Mesendoderm (in vitro differentiated cells): Measurements from ENCODE around the gene GLYR1.

Experiments
- DNase-seq: peaks from one replicate; pipeline ENCODE4 v3.0.0; 2013
- H2AK5ac ChIP-seq: 2 replicates; pipeline ENCODE4 v1.6.1; 2013; ENCODE audit warnings: low read length, inconsistent platforms
- H2BK120ac ChIP-seq: 2 replicates; pipeline ENCODE4 v1.6.1; 2013; ENCODE audit warnings: low read depth, mild to moderate bottlenecking, low read length, moderate library complexity, mixed read lengths
- H2BK15ac ChIP-seq: replicated peaks from 2 replicates; pipeline ENCODE4 v1.6.1; 2013; ENCODE audit warnings: low read depth, mild to moderate bottlenecking, moderate library complexity
- H2BK5ac ChIP-seq: 2 replicates; pipeline ENCODE4 v1.6.1; 2013; ENCODE audit warnings: low read length, inconsistent platforms
- H3K18ac ChIP-seq: 2 replicates; pipeline ENCODE4 v1.6.1; 2013; ENCODE audit warnings: mild to moderate bottlenecking, low read length, mixed read lengths
- H3K23ac ChIP-seq: one replicate; pipeline ENCODE4 v1.6.1; 2013; ENCODE audit warnings: low read length
- H3K27ac ChIP-seq: 2 replicates; pipeline ENCODE4 v1.5.1; 2013; ENCODE audit warnings: low read depth, mild to moderate bottlenecking, inconsistent platforms, low read length, moderate library complexity
- H3K27me3 ChIP-seq: 2 replicates; pipeline ENCODE4 v1.6.1; 2013; ENCODE audit warnings: low read length, control low read depth, mild to moderate bottlenecking, inconsistent platforms; ENCODE audit not compliant: insufficient read depth, poor library complexity
- H3K36me3 ChIP-seq: 2 replicates; pipeline ENCODE4 v1.6.1; 2013; ENCODE audit warnings: low read length, inconsistent platforms; ENCODE audit not compliant: control insufficient read depth, insufficient read depth
- H3K4ac ChIP-seq: one replicate; pipeline ENCODE4 v1.6.1; 2013; ENCODE audit warnings: low read depth, mild to moderate bottlenecking, low read length, moderate library complexity
- H3K4me1 ChIP-seq: 2 replicates; pipeline ENCODE4 v1.6.1; 2013; ENCODE audit warnings: low read depth, low read length, inconsistent platforms; ENCODE audit not compliant: control insufficient read depth
- H3K4me2 ChIP-seq: 2 replicates; pipeline ENCODE4 v1.6.1; 2013; ENCODE audit warnings: low read length
- H3K4me3 ChIP-seq: 2 replicates; pipeline ENCODE4 v1.5.1; 2013; ENCODE audit warnings: mild to moderate bottlenecking, low read length
- H3K56ac ChIP-seq: one replicate; pipeline ENCODE4 v1.6.1; 2013; ENCODE audit warnings: low read length
- H3K79me1 ChIP-seq: 2 replicates; pipeline ENCODE4 v1.6.1; 2013; ENCODE audit warnings: low read length, inconsistent platforms
- H3K79me2 ChIP-seq: 2 replicates; pipeline ENCODE4 v1.6.1; 2013; ENCODE audit warnings: mild to moderate bottlenecking, low read length; ENCODE audit not compliant: control insufficient read depth, insufficient read depth
- H3K9ac ChIP-seq: 2 replicates; pipeline ENCODE4 v1.6.1; 2013; ENCODE audit warnings: low read length, inconsistent platforms
- H4K5ac ChIP-seq: one replicate; pipeline ENCODE4 v1.6.1; 2013; ENCODE audit warnings: low read length
- H4K8ac ChIP-seq: one replicate; pipeline ENCODE4 v1.6.1; 2013; ENCODE audit warnings: low read depth, mild to moderate bottlenecking, control low read depth, low read length, moderate library complexity
- WGBS: extraction: QIAGEN DNeasy Blood & Tissue Kit; methylation state at CpG from one replicate; pipeline ENCODE4 v1.1.7; 2013; ENCODE audit warnings: low lambda C conversion rate, missing lambda C conversion rate; ENCODE audit not compliant: insufficient coverage; ENCODE audit errors: extremely low coverage; 5-methylcytosine and 5-hydroxymethylcytosine counted together

GLYR1 gene

GRCh38 chr16:4888428-4889135 is 41.5 kb upstream of the GLYR1 start:
- DNase-seq = no peak
- Histone ChIP-seq H2BK5ac (no peak overlapping the region), H3K4ac (no peak overlapping the region), H4K8ac (no peak overlapping the region), H2BK15ac (no peak overlapping the region), H3K79me1 (no peaks in the 10 kb centered on the region), H3K27ac (no peak overlapping the region), H3K56ac (no peak overlapping the region), H4K5ac (no peak overlapping the region), H3K79me2 (no peaks in the 10 kb centered on the region), H3K18ac (no peak overlapping the region), H3K4me1 (no peaks in the 10 kb centered on the region), H3K4me3 (no peak overlapping the region), H3K27me3 (no peaks in the 10 kb centered on the region), H3K9ac (no peak overlapping the region), H2BK120ac (no peak overlapping the region), H2AK5ac (no peak overlapping the region), H3K36me3 (peaks cover 3% of the 10 kb centered on the region), H3K4me2 (no peak overlapping the region), H3K23ac (no peak overlapping the region)
- WGBS = no CpG with 5 or more reads among the region's 9 CpGs

- no peak overlapping the region for H3K23ac ChIP-seq
- H2BK15ac ChIP-seq = no peak overlapping the region
- H3K18ac ChIP-seq = no peak overlapping the region
- no peak overlapping the region for H4K5ac ChIP-seq
- H3K4me2 ChIP-seq = no peak overlapping the region
- H2BK120ac ChIP-seq = no peak overlapping the region
- WGBS = no CpG with 5 or more reads among the region's 5 CpGs
- H3K27me3 ChIP-seq = no peaks in the 10 kb centered on the region
- H3K79me1 ChIP-seq = no peaks in the 10 kb centered on the region
- H3K79me2 ChIP-seq = no peaks in the 10 kb centered on the region
- H3K4ac ChIP-seq = no peak overlapping the region
- no peak overlapping the region for H3K4me3 ChIP-seq
- H4K8ac ChIP-seq = no peak overlapping the region
- no peak overlapping the region for H3K56ac ChIP-seq
- H2BK5ac ChIP-seq = no peak overlapping the region
- H2AK5ac ChIP-seq = no peak overlapping the region
- H3K4me1 ChIP-seq = no peaks in the 10 kb centered on the region
- H3K9ac ChIP-seq = no peak overlapping the region
- no peak overlapping the region for H3K27ac ChIP-seq
- peaks cover 17% of the 10 kb centered on the region for H3K36me3 ChIP-seq
- no peak for DNase-seq
Observed at GRCh38 chr16:4886151-4886550, 39.1 kb upstream of the GLYR1 start.

GRCh38 chr16:4884972-4885874 is 38.1 kb upstream of the GLYR1 start:
- Histone ChIP-seq H3K79me2 (no peaks in the 10 kb centered on the region), H3K27me3 (no peaks in the 10 kb centered on the region), H3K27ac (no peak overlapping the region), H4K5ac (no peak overlapping the region), H2BK15ac (no peak overlapping the region), H3K36me3 (peaks cover 21% of the 10 kb centered on the region), H3K4me2 (no peak overlapping the region), H4K8ac (no peak overlapping the region), H3K56ac (no peak overlapping the region), H3K4me3 (no peak overlapping the region), H3K23ac (no peak overlapping the region), H3K18ac (no peak overlapping the region), H3K9ac (no peak overlapping the region), H3K79me1 (no peaks in the 10 kb centered on the region), H2BK5ac (no peak overlapping the region), H3K4me1 (no peaks in the 10 kb centered on the region), H2BK120ac (no peak overlapping the region), H3K4ac (no peak overlapping the region), H2AK5ac (no peak overlapping the region)
- DNase-seq = no peak
- no CpG with 5 or more reads among the region's 45 CpGs for WGBS

- Histone ChIP-seq H2BK120ac (no peak overlapping the region), H3K23ac (no peak overlapping the region), H3K4ac (no peak overlapping the region), H2BK5ac (no peak overlapping the region), H3K79me1 (no peaks in the 10 kb centered on the region), H3K27ac (no peak overlapping the region), H3K27me3 (no peaks in the 10 kb centered on the region), H3K79me2 (no peaks in the 10 kb centered on the region), H4K5ac (no peak overlapping the region), H3K18ac (no peak overlapping the region), H4K8ac (no peak overlapping the region), H3K36me3 (peaks cover 24% of the 10 kb centered on the region), H3K56ac (no peak overlapping the region), H3K9ac (no peak overlapping the region), H3K4me3 (no peak overlapping the region), H2AK5ac (no peak overlapping the region), H2BK15ac (no peak overlapping the region), H3K4me2 (no peak overlapping the region), H3K4me1 (no peaks in the 10 kb centered on the region)
- DNase-seq = no peak
- no CpG with 5 or more reads among the region's 34 CpGs for WGBS
Observed at GRCh38 chr16:4884209-4884608, 37.1 kb upstream of the GLYR1 start.

GRCh38 chr16:4883501-4883900 is 36.4 kb upstream of the GLYR1 start:
- Histone ChIP-seq H3K4me1 (no peaks in the 10 kb centered on the region), H3K79me1 (no peaks in the 10 kb centered on the region), H3K4me3 (no peak overlapping the region), H3K27ac (no peak overlapping the region), H2AK5ac (no peak overlapping the region), H2BK5ac (no peak overlapping the region), H3K4me2 (no peak overlapping the region), H3K27me3 (no peaks in the 10 kb centered on the region), H3K4ac (no peak overlapping the region), H3K18ac (no peak overlapping the region), H4K8ac (no peak overlapping the region), H3K36me3 (peaks cover 24% of the 10 kb centered on the region), H2BK15ac (no peak overlapping the region), H4K5ac (no peak overlapping the region), H3K56ac (no peak overlapping the region), H3K23ac (no peak overlapping the region), H3K79me2 (no peaks in the 10 kb centered on the region), H2BK120ac (no peak overlapping the region), H3K9ac (no peak overlapping the region)
- no CpG with 5 or more reads among the region's 25 CpGs for WGBS
- DNase-seq = no peak
